HG03520 (cell line): ENCODE data around the gene C1R.
"Not testable (repeated sequence)": the region's sequence is repeated elsewhere in the genome, so short reads cannot be mapped to it uniquely, and the experiment has no call there.

ENCODE experiments used
- ATAC-seq: cut with Tn5 transposase; IDR thresholded peaks from one replicate; pipeline ENCODE4 v1.9.1; 2021; ENCODE audit warnings: mild to moderate bottlenecking, moderate library complexity; ENCODE audit not compliant: unreplicated experiment

C1R gene

DNA sequence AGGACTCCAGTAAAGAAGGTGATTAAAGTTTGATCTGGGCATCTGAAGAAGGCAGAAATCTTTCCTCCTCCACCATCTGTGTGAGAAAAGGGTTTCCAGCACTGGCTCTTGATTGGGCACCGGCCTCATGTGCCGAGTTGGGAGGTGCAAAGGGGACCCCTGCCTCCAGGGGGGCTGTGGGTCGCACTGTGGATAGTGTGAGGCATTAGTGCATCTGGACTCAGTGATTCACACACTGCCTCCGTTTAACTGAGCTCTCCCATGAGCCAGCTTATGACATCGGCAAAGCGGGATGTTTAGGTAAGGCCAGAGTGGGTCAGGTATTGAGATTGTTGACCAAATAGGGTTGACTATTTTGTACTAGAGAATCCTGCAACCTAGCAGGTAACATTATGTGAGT lies 22.9 kb downstream of the C1R start:
- ATAC-seq = no peak

DNA sequence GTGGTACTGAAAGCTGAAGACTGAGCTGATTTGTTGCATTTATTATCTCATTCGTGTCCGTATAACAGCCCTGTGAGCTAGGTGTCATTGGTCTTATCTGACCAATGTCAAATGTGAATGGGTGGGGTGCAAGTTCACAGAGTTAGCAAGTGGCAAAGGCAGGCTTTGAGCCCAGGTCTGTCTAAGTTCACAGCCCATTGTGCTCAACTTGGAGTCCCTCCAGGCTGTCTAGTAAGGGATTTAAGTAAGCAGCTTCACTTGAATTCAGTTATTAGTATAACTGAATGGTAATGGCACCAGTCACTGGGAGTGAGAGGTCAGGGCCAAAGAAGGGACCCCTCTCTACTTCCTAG lies 23.3 kb downstream of the C1R start:
- no peak for ATAC-seq

DNA sequence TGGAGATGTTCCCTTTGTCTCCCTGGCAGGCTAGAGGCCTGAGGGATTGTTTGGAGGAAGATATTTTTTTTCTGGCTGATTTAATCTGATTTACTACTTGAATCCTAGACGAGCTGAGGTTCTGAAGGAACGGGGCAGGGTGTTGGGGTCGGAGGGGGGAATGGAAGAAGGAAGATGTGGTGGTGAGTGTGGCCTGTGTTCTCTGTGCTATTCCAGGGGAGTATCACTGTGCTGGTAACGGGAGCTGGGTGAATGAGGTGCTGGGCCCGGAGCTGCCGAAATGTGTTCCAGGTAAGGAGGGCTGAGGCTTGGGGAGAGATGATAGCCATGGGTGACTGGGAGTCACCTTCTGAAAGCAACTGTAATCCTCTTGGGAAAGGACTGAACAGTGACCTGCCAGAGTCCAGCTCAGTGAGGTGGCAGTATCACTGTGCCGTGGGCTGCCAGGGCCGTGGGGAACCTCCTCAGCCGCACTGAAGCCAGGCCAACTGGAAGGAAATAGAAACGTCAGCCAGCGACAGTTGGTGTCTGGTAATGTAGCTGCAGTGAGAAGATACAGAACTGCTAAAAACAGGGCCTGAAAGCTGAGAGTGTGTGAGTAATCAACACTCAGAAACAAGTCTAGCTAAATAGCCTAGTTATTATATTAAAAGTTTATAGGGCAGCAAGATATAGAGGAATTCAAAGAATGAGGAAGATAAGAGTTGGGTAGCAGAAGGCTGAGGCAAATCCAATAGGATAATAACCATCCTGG lies 23.8 kb downstream of the C1R start:
- ATAC-seq = no peak

DNA sequence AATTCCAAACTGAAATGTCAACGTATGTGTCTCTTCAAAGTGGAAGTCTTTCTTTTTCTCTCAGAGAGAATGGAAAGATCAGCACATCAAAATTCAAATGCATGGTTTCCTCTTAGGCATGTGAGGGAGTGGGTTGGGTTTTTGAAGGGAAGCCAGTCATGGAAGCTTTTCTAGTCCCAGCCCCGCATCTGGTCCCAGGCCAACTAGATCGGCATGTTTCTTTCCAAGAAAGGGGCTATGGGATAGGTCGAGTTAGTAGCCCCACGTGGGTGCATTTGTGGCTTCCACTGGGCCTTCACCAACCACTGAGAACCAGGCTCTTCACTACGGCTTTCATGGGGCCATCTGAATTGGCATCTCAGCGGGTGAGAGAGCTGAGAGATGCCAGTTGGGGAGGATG lies 25.1 kb downstream of the C1R start:
- no peak for ATAC-seq

DNA sequence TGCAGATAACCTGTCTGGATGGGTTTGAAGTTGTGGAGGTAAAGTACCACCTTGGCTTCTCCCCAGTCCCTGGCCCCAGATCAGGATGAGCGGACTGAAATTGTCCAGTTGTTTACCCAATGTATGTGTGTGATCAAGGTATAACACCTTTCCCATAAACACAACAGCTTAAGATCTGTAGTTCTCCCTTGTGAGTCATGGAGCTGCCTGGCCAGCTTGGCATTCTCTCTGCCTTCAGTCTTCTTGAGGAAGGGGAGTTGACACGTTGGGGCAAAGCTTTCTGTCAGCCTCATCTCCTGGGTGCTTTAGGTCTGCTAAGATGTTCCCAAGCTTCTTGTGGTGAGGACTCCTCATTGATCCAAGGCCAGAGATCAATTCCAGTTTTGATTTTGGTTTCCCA lies 25.6 kb downstream of the C1R start:
- no peak for ATAC-seq

DNA sequence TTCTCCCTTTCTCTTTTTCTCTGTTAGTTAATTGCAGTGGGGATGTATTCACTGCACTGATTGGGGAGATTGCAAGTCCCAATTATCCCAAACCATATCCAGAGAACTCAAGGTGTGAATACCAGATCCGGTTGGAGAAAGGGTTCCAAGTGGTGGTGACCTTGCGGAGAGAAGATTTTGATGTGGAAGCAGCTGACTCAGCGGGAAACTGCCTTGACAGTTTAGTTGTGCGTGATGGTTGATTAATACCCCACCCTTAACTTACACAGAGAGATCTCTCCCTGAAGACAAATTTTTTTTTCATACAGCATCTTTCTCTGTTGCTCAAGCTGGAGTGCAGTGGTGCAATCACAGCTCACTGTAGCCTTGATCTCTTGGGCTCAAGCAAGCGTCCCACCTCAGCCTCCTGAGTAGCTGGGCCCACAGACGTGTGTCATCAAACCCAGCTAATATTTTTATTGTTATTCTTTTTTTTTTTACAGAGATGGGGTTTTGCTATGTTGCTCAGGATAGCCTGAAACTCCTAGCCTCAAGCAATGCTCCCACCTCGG lies 27.1 kb downstream of the C1R start:
- no peak for ATAC-seq

DNA sequence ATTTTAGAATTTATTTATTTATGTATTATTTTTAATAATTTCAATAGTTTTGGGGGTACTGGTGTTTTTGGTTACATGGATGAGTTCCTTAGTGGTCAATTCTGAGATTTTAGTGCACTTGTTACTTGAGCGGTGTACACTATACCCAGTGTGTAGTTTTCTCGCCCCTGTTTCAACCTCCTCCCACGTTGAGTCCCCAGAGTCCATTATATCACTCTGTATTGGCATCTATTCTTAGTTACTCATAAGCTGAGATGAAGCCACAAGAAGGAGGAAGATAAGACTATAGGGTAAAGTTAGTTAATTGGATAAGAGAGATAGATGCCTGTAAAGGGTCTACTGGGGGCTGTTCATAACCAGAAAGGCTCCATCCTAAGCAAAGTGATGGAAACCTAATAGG lies 27.7 kb downstream of the C1R start:
- ATAC-seq = no peak

DNA sequence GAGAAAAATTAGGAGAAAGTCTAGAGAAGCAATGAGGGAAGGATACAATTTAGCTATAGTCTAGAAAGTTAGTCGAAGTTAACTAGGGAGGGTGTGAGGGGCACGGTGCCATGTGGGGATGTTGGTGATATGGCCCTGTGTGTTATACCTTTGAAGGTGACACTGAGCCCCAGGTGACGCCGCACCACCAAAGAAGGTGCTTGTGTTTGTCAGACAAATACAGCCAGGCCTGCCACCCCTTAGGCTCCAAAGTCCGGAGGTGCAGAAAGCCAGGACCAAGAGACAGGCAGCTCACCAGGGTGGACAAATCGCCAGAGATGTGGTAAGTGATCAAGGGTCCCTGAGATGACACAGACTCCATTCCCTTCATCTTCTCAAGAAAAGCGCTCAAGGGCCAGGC lies 30.6 kb downstream of the C1R start:
- no peak for ATAC-seq

DNA sequence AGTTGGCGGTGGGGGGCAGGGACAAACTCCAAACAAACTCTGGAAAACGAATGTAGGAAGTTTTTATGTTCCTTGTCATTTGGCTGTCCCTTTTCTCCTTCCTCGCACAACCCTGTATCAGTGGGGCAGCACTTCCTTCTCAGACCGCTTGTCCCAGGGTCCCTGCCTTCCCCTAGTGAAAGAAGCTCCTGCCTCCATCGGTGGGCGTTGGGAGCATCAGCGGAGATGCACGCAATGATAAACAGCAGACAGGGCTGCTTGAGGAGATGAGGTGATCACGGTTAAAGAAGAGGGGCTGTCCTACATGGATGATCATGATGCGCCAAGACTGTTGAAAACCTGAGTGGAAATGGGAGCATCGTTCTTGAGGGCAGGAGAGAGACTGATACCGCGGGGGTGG lies 31.1 kb downstream of the C1R start:
- no peak for ATAC-seq

DNA sequence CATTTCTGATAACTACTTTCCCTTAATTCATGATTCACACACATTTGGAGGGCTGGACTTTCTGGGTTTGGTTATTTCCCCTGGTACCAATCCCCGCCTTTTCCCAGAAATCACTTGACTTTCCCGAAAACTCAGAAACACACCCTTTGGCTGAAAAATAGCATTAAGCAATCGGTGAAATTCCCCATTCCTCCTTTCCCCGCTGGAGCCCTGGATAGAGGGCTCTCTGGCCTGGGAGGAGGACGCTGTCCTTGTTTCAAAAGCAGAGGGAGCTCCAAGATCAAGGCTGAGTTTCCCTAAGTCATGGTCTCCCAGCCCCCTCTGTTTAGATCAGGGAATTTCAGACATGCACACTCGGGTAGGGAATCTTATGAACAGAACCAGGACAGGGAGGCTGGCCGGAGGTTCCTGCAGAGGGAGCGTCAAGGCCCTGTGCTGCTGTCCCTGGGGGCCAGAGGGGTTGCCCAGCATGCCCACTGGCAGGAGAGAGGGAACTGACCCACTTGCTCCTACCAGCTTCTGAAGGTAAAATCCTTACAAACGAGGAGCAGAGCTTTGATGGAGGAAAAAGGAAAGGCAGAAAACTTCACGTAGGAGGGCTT lies 31.8 kb downstream of the C1R start, which contains the start of gene C1S:
C1S (plus strand) TSS at position 366 of the 602 bp plus-strand sequence. CDS start 1,195 bp downstream, outside the sequence.
- no peak for ATAC-seq

DNA sequence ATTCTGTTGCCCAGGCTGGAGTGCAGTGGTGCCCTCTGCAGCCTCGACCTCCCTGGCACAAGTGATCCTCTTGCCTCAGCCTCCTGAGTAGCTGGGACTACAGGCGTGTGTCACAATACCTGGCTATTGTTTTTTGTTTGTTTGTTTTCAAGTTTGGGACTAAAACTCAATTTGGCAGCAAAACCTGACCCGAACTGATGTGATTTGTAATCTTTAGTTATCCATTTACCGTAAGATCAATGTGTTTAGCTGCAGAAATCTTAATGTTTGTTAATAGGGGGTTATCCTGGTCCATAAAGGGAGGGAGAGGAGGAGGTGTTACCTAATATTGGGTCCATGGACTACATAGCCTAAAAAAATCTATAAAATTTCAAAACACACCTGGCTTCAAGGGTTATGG lies 32.5 kb downstream of the C1R start:
- ATAC-seq = no peak

DNA sequence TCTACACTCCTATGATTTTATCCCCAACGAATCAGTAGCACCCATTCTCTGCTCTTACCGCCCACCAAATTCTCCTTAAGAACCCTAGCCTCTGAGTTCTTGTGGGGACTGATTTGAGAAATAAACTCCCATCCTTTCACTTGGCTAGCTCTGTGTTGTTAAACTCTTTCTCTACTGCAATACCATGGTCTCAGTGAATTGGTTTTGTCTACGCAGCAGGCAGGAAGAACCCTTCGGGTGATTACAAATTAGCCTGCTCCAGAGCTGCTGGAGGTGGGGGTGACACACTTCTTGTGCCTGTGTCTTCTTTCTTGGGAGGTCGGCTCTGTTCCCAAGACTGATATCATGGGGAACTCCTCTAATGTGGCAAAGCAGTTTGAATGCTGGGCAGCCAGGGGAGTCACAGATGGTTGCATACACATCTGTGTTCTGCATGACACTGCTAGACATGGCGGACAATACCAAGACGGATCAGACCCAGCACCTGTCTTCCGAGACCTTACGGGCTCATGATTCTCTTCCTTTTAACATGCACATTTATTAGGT lies 33.3 kb downstream of the C1R start:
- no peak for ATAC-seq

DNA sequence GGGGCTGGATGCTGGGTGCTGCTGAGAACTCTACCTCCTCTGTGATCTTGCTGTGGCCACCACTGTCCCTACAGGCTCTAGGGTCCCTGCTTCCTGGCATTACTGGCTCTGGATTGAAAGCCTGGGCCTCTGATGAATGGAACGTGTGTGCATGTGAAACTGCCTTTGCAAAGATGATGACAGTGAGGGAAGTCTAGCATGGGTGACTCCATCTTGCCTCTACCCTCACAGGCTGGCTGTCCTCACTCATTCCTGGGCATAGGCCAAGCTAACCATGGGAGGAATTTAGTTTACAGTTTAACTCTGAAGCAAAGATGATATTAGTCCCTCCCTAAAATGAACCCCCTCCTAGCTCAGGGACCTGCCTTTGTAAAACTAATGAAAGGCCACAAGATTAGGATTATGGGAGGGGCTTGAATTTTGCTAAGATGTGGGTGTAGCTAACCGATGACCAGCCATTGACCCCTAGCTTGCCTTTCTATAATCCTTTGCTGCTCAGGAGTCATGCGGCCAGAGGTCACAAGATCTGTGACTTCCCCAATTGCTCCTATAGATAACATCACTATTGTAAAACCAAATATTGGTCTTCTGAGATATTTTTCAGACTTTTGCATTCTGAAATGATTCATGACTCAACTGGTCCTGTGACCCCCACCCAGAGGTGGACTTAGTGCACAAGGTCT lies 33.9 kb downstream of the C1R start:
- ATAC-seq = no peak

DNA sequence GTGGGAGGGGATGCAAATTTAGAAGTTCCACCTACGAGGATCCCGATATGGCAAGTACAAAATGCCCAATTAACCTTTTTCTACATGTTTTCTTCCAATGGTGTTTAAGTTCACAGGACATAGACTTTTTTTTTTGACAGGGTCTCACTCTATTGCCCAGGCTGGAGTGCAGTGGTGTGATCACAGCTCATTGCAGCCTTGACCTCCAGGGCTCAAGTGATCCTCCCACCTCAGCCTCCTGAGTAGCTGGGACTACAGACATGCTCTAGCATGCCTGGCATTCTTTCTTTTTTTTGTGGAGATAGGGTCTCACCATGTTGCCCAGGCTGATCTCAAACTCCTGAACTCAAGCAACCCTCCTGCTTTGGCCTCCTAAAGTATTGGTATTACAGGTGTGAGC lies 36.5 kb downstream of the C1R start:
- ATAC-seq = not testable (repeated sequence)

DNA sequence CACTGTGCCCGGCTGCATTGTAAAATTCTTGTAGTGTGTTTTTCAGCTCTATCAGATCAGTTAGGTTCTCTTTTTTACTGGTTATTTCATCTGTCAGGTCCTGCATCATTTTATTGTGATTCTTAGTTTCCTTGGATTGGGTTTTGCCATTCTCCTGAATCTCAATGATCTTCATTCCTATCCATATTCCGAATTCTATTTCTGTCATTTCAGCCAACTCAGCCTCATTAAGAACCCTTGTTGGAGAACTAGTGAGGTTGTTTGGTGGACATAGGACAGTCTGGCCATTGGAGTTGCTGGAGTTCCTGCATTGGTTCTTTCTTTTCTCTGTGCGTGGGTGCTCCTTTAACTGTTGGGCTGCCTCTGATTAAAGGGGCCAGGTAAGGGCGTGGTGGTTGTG lies 37.3 kb downstream of the C1R start:
- no peak for ATAC-seq

DNA sequence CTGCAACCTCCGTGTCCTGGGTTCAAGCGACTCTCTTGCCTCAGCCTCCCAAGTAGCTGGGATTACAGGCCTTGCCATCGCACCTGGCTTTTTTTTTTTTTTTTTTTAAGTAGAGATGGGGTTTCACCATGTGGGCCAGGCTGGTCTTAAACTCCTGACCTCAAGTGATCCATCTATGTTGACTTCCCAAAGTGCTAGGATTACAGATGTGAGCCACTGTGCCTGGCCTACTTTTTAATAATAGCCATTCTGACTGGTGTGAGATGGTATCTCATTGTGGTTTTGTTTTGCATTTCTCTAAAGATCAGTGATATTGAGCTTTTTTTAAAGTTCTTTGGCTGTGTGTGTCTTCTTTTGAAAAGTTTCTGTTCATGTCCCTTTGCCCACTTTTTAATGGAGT lies 42.3 kb downstream of the C1R start:
- not testable (repeated sequence) for ATAC-seq

DNA sequence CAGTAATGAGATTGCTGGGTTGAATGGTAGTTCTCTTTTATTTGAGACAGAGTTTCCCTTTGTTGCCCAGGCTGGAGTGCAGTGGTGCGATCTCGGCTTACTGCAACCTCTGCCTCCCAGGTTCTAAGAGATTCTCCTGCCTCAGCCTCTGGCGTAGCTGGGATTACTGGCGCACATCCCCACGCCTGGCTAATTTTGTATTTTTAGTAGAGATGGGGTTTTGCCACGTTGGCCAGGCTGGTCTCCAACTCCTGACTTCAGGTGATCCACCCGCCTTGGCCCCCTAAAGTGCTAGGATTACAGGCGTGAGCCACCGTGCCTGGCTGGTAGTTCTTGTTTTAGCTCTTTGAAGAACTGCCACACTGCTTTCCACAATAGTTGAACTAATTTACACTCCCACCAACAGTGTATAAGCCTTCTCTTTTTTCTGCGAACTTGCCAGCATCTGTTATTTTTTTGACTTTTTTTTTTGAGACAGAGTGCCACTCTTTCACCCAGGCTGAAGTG lies 42.7 kb downstream of the C1R start:
- not testable (repeated sequence) for ATAC-seq

DNA sequence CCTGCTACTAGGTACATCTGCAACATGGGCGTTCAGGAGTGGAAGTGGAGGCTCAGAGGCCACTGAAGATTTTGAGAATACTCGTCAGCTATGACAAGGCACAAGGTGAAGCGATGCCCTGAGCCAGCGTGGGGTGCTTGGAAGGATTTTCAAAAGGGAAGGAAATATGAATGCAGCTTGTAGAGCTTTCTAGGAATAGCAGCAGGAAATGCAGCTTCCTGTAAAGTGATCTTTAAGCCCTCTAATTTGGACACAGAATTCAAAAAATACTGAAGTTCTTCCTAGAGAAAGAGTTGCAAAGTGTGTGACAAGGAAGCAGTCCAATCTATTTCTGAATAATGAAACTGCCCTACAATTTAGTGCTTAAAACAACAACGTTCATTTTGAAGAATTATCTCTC lies 44.9 kb downstream of the C1R start:
- ATAC-seq = no peak

DNA sequence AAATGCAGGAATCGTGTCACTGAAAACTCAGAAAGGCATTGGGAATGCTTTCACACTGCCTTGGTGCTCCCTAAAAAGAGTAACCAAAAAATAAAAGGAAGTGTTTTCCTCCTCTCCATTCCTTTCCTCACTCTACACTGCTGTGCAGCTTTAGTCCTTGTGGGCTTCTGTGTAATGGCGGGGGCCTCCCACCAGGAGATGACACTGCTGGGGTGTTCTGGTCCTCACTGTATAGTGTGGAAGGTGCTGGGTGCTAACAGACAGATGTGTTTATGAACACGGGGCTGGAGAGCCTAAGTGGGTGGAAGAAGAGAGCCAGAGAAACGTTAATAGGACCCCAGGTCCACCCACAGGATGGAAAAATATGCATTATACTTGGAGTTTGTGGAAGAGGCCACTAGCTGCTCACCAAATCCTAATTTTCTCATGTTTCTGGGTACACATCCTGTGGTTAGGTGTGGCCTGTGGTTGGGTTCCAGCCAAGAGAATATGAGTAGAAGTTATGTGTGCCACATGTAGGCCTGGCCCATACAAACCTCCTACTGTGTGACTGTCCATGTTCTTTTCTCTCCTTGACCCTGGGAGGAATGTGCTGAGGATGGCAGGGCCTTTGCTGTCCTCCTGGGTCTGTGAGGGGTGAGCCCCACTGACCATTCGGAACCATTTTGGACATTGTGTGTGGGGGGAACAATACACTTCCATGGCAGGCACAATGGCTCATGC lies 45.7 kb downstream of the C1R start:
- no peak for ATAC-seq

DNA sequence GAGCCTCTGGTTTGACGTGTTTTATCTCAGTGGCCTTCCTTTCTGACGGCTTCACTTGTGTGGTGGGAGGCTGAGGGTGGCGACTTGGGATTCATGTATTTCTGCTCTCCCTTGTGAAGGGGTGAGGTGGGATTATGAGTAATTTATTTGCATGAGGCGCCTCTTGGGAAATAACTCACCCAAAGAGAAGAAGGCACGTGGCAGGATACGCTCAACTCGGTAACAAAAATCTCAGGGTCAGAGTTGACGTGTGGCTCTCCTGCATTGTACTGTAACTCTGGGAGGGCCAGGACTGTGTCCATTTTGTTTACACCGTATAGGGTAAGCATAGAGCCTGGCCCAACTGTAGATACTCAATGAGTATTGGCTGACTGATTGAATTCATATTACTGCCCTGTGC lies 46.3 kb downstream of the C1R start:
- no peak for ATAC-seq

DNA sequence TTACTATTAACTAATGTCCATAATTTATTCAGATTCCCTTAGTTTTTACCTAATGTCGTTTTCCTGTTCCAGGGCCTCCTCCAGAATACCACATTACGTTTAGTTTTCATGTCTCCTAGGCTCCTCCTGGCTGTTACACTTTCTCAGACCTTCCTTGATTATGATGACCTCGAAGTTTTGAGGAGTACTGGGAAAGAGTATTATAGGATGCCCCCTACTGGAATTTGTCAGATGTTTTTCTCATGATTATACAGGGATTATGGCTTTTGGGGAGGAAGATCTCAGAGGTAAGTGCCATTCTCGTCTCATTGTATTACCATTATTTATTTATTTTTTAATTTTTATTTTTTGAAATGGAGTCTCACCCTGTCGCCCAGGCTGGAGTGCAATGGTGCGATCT lies 49.4 kb downstream of the C1R start:
- ATAC-seq = no peak
